HT1080 (cell line): Measurements from ENCODE around the gene PLCD3. TPM values are rescaled to one million over a fixed set of nuclear protein-coding genes. Genes with fewer than 3 reads are reported as not detected.

ENCODE experiments used
- DNase-seq: peaks from one replicate; pipeline ENCODE4 v3.0.0-alpha.2; 2015; ENCODE audit warnings: low read depth
- total RNA-seq: library from RNA; depleted of rRNA; stranded (reverse); fragments of >200 nt; shearing (Covaris generic); gene quantifications from 2 replicates; pipeline ENCODE4 v1.2.3, GENCODE V29; 2014

The PLCD3 gene
- total RNA-seq, 1 experiment from 2014 or later: 56.2 TPM

DNA sequence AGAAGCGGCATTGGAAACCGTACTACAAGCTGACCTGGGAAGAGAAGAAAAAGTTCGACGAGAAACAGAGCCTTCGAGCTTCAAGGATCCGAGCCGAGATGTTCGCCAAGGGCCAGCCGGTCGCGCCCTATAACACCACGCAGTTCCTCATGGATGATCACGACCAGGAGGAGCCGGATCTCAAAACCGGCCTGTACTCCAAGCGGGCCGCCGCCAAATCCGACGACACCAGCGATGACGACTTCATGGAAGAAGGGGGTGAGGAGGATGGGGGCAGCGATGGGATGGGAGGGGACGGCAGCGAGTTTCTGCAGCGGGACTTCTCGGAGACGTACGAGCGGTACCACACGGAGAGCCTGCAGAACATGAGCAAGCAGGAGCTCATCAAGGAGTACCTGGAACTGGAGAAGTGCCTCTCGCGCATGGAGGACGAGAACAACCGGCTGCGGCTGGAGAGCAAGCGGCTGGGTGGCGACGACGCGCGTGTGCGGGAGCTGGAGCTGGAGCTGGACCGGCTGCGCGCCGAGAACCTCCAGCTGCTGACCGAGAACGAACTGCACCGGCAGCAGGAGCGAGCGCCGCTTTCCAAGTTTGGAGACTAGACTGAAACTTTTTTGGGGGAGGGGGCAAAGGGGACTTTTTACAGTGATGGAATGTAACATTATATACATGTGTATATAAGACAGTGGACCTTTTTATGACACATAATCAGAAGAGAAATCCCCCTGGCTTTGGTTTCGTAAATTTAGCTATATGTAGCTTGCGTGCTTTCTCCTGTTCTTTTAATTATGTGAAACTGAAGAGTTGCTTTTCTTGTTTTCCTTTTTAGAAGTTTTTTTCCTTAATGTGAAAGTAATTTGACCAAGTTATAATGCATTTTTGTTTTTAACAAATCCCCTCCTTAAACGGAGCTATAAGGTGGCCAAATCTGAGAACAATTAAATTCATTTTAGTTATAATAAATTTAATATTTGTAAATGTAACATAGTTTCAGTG lies 17.7 kb upstream of the PLCD3 start:
- no peak for DNase-seq

DNA sequence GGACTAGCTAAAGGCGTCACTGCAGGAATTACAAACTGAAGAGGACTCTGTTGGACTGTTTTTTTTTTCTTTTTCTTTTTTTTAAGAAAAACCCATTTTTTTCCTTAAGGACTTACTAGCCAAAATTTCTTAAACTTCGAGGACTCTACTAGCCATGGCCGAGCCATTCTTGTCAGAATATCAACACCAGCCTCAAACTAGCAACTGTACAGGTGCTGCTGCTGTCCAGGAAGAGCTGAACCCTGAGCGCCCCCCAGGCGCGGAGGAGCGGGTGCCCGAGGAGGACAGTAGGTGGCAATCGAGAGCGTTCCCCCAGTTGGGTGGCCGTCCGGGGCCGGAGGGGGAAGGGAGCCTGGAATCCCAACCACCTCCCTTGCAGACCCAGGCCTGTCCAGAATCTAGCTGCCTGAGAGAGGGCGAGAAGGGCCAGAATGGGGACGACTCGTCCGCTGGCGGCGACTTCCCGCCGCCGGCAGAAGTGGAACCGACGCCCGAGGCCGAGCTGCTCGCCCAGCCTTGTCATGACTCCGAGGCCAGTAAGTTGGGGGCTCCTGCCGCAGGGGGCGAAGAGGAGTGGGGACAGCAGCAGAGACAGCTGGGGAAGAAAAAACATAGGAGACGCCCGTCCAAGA lies 16.8 kb upstream of the PLCD3 start:
- DNase-seq: peak; percentile 82

DNA sequence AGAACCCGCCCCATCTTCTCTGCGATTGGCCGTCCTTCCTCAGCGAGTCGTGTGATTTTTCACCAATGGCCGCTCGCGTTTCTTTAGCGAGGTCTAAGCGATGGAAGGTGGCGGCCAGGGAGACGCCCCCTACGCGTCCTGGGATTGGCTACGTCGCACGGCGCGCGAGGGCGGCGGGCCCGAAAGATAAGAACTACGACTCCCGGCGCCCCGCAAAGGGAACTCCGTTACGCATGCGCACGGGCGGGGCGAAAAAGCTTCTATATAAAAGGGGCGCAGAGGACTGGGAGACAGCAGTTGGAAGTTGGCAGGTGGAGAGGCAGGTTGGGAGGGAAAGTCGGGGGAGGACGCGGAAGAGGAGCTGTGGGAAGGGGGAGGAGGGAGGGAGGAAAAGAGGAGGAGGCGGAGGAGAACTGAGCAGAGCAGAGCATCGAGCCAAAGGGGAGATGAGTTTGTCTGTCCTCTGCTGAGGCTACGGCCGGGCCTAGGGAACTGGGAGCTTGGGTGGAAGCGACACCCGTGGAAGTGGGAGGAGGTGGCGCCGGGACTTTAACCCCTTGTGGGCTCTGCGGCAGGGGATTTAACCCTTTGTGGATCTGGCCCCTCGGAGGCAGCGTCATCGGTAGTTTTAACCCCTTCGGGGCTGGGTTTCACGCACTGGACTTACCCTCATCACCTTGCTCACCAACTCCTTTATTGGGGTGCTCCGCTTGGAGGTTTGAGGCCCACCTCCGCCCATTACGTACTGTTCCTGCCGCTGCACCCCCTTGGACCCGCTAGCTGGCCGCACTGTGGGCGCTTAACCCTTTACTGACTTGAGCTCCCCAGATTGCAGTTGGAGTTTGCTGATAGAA lies 16.1 kb upstream of the PLCD3 start, which contains the start of gene HEXIM1:
Gene HEXIM1, plus strand, starts transcription at position 293 of the 854 bp plus-strand sequence. CDS start 716 bp downstream, outside the sequence.
- DNase-seq: peak; percentile 99

DNA sequence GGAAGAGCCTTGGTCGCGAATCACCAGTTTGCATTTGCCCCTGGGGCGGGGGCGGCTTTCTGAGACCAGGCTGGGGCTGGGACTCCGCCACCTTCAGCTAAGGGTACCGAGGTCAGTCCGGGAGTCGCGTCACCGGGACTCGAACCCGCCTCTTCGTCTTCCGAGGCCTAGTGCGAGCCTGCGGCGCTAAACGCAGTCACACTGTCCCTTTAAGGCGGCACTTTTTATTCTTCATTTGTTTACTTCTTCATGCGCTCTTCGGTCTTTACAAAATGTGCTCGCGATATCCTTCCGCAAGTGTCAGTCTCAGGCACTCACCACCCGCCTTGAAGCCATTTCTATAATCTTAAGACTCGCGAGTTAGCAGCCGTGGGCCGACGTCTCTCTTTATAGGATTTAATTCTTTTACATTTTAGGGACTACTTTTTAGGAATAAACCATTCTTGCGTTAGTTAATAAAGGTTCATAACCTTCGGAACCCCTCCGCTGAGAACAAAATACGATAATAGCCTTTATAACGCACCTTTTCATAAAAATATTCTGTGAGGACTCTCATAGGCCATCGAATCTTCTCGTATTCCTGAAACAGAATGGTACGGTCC lies 15.4 kb upstream of the PLCD3 start:
- DNase-seq: peak; percentile 91

DNA sequence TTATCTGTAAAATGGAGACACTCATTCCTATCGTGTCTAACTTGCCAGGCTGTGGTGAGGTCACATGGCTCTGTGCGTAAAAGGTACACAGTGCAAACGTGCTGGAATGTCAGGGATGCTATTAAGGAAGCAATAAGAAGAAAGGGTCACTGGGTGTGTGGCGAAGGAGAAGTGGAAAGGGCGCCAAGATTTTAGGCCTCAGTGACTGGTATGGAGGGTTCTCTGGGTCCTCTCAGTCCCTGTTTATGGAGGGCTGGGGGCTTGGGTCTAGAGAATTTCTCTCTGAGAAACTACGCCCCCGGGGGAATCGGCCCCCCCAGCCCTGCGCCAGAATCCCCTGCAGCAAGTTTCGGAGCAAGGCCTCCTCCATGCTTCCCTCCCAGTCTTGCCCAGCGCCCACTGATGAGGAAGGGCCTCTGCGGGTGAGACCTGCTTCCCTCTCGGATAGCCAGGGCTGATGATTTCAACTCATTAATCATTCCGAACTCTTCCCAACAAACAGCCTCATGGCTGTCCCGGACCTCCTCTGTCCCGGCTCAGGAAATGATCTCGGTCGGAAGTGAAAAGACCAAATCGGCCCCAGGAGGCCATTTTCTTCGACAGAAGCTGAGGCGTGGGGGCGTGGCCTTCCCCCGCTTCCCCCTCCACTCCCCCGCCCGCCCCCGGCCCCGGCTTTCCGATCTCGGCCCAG lies 14.7 kb upstream of the PLCD3 start:
- DNase-seq: no peak

DNA sequence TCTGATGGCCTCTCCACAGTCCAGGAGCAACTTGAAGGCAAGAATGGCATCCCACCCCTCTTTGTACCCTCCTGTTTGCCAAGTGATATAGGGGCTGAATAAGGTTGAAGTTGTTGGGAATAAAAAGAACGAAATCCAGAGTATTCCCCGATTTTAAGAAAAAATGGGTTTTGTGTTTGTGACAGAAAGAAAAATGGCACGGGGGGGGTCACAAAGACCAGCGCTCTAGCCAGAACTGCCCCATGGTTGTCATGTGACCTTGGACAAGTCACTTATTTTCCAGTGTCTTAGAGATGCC lies 14.2 kb upstream of the PLCD3 start:
- DNase-seq: no peak

DNA sequence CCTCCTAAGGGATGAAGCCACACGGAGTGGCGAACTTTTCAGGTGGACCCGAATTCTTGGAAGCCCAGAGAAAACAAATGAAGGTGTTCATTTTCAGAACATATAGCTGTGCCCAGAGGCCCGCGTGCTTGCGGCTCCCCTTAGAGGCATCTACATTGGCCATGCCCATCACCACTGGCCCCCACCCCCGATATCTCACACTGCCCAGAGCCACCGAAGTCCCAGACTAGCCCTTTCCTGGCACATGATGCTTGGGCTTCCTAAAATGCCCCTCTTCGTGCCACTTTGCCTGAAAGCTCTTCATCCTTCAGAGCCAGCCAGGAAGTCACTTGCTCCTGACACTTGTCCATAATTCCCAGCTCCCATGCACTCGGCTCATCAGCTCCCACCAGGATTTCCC lies 13.9 kb upstream of the PLCD3 start:
- DNase-seq: no peak

DNA sequence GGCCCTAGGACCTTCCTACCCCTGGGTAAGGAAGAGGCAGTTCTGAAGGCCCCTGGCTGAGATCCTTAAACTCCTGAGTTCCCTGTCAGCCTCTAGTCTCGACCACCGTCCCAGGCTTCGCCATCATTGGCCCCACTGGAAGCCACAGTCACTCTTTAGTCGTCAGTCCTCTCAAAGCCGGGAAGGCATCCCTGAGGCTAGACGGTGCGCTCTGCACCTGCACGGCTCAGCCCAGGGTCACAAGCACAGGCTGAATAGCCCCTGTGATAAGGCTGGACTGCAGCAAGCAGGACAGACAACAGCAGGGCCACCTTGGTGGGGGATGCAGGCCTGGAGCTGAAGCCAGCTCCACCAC lies 12.7 kb upstream of the PLCD3 start:
- no peak for DNase-seq

DNA sequence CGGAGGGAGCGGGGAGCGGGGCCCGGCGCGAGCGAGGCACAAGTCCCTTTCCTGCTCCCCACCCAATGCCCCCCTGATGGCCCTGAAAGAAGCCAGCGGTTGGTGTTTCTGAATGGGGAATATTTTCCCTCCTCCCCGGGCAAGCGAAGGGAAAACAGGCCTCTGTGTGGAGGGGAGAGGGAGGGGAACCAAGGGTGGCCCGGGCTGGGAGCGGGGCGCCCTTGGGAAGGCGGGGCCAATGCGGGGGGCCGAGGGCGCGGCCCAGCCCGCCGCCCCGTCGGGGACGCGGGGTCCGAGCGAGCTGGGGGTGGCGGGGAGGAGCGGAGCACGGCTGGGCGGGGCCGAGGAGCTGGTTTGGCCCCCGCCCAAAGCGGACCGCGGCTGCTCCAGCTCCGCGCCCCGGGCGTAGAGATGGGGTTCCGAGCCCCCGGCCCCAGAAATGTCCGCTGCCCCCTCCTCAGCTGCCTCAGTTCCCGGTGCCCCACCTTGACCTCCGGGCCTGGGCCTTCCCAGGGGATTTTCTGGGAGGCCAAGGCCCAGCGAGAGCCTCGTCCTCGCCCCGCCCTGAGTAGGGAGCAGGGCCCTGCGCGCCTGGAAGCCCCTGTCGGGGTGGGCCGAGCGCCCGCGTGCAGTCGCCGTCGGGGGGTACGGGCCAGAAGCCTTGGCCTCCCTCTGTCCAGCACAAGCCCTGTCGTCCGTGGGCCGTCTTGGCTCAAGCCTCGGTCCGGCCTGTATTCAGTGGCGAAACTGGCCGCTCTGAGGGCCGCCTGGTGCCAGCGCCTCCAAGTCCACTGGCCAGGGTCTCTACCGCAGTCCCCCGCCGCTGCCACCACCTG lies 12.1 kb upstream of the PLCD3 start:
- DNase-seq: no peak

DNA sequence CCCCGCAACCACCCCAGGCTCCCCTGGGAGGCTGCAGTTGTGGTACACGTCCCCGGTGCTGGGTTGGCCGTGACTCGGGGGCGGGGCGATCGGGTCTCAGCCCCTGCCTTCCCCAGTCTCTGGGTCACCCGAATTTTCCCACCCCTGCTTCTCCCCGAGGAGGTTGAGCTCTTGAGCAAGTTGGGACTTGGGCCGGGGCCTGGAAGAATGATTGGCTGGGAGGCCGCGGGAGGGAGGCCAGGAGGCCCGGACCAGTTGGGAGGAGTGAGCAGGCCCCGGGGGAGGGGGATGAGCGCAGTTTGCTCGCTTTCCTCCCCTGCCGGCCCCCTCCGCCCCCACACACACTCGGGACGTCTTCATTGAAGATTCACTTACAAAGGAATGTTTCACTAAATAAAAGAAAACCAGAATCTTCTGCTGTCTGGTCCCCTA lies 11.5 kb upstream of the PLCD3 start:
- no peak for DNase-seq

DNA sequence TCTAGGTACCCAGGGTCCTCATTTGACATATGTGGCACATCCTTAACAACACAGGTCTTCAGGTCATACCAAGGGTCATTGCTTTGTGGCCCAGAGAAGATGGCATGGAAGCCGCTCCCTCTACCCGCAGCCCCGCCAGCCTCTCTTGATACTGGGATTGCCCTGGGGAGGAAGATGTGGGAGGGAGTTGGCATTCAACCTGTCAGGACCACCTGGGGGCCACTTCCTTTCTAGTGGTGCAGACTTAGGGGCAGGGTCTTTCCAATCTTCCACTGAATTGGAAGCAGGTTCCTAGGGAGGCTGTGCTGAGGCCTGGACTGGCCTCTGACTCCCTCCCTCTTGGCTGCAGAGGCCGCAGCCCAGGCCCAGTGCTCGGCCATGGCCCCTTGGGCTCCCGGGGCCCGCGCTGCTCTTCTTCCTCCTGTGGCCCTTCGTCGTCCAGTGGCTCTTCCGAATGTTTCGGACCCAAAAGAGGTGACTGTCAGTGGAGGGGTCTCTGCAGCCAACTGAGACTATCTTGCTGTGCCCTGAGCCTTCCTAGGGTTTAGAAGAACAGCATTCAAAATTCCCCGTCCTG lies 10.9 kb upstream of the PLCD3 start:
- DNase-seq: no peak

DNA sequence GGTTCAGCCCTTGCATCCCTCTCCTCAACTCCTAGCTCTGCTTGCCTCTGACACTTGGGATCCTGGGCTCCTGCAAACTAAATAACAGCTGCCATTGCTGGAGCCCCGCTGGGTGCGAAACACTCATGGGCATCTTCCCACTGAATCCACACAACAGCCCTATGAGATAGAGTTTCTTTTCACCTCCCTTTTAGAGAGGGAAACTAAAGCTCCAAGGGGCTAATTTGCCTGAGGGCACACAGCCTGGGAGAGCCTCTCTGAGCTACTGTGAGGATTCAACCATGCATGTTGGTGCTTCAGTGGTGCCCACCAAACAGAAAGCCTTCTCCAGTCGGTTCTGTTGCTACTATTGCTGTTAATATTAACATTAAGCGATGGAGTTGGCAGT lies 7.2 kb upstream of the PLCD3 start:
- DNase-seq: no peak

DNA sequence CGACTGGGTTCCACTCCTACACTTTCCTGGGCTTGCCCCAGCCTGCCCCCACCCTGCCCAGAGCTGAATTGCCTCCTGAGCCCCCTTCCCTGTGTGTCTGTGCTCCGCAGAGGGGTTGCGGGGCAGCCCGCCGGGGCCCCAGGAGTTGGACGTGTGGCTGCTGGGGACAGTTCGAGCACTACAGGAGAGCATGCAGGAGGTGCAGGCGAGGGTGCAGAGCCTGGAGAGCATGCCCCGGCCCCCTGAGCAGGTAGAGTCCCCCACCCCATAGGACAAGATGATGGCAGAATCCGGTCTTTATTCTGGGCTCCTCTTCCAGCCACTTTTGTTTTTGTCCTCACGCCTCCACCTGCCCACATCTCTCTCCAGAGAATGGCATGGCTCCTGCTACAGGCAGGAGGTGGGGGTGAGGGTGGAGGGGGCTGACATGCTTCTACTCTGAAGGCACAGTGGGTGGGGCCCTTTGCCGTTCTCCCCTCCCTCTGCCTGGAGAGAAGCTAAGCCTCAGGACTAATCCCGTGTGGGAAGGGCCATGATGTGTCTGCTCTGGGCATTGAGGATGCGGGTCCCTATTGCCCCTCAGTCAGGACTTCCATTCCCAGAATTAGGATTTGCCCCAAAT lies 6.7 kb upstream of the PLCD3 start:
- DNase-seq: no peak

DNA sequence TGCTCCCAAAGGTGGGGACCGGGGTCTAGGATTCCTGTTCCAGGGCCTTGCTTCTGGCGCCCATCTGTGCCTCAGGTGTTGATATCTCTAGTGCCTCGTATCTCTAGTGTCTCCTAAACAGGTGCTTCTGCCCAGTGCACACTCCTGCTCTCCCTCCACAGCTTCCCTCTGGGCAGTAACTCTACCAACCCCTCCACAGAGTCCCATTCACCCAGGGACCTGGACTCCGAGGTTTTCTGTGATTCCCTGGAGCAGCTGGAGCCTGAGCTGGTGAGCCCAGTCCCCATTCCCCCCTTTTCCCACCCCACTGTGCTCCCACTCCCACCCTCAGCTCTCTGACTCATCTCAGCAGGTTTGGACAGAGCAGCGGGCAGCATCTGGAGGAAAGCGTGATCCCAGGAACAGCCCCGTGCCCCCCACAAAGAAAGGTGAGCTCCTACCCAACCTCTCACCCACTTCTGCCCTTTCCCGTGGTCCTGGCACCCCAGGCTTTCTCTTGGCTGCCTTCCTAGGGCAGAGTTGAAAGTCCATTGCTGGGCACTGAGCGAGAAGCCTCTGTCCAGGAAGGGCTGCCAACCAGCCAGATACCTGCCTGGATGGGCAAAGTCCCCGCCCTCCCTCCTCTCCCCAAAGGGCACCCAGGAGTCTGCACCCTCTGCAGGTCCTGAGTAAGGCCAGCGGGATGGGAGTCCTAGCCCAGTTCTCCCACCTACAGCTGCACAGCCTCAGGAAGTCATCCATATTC lies 5.4 kb upstream of the PLCD3 start:
- DNase-seq: no peak

DNA sequence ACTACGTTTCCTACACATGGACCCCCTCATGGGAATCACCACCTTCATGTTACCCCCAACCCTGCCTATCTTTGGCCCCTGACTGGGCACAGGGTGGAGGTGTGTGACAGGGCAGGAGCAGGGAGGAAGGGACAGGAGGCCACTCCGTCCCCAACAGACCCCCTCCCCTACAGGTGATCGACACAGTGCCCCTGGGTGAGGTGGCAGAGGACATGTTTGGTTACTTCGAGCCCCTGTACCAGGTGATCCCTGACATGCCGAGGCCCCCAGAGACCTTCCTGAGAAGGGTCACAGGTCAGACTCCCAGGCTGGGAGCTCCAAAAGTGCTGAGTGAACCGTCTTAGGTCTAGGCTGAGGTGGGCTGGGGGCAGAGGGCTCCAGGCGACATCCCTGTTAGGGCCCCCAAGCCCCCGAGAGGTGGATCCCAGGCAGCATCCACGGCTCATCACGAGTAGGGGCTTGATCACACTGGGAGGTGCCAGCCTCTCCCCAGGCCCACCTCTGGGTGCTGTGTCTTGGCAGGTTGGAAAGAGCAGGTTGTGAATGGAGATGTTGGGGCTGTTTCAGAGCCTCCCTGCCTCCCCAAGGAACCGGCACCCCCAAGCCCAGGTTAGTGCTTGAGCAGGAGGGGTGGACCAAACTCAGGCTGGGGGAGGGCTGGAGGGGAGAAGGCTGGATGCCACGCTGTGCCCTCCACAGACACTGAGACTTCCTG lies 4.7 kb upstream of the PLCD3 start:
- no peak for DNase-seq

DNA sequence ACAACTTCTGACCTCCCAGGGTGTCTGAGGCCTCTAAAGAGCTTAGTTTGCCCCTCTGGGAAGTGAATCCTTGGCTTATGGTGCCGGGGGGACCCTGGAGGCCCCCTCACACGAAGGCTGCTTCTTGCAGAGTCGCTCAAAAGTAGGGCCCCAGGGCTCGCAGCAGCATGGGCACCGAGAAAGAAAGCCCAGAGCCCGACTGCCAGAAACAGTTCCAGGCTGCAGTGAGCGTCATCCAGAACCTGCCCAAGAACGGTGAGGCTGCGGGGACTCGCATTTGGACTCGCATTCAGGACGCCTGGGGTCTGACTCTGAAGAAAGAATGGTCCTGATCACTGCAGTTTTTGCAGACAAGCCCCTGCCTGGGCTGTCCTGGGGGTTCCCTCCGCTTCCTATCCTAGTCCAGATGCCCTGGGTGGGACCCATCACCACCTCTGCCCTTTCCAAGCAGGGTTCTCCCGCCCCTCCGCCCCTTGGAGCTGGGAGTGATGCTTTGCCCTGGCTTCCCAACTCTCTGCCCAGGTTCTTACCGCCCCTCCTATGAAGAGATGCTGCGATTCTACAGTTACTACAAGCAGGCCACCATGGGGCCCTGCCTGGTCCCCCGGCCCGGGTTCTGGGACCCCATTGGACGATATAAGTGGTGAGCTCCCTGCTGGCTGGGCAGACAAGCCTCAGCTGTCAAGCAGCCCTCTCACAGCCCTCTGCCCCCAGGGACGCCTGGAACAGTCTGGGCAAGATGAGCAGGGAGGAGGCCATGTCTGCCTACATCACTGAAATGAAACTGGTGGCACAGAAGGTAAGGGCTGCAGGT lies 3.9 kb upstream of the PLCD3 start:
- DNase-seq: no peak
